Liver (tissue), 9 donors: ENCODE results near the gene LCT. TPM values are rescaled to one million over a fixed set of nuclear protein-coding genes. Genes with fewer than 3 reads are reported as not detected.
A peak's percentile ranks its signal among the peaks of the same experiment; 100 is the strongest.

Source experiments
- DNase-seq: peaks from one replicate; pipeline ENCODE4 v3.0.0-alpha.2; 2017; ENCODE audit warnings: low spot score
- H3K27ac ChIP-seq, 2 donors: one replicate each; pipeline ENCODE4 v1.7.0; 2013; ENCODE audit warnings: inconsistent platforms in 2 of 2, low read length in 2 of 2, control low read depth in 1 of 2, low read depth in 1 of 2, mild to moderate bottlenecking in 1 of 2
- H3K27me3 ChIP-seq, 4 donors: one replicate each; pipeline versions ENCODE4 v1.6.1 to v1.7.0; 2013; ENCODE audit warnings: low read length in 3 of 4, inconsistent platforms in 1 of 4, mild to moderate bottlenecking in 1 of 4, moderate library complexity in 1 of 4; ENCODE audit not compliant: control insufficient read depth in 4 of 4, insufficient read depth in 4 of 4
- H3K36me3 ChIP-seq, 4 donors: one replicate each; pipeline versions ENCODE4 v1.6.1 to v1.7.0; 2013; ENCODE audit warnings: low read length in 3 of 4, mild to moderate bottlenecking in 3 of 4, low read depth in 1 of 4, moderate library complexity in 1 of 4; ENCODE audit not compliant: control insufficient read depth in 4 of 4, insufficient read depth in 3 of 4
- H3K4me1 ChIP-seq, 4 donors: one replicate each; pipeline versions ENCODE4 v1.6.1 to v1.7.0; 2013; ENCODE audit warnings: low read length in 3 of 4, mild to moderate bottlenecking in 3 of 4, moderate library complexity in 1 of 4; ENCODE audit not compliant: control insufficient read depth in 4 of 4, insufficient read depth in 4 of 4
- H3K4me3 ChIP-seq, 3 donors: one replicate each; pipeline versions ENCODE4 v1.6.1 to v1.7.0; 2013; ENCODE audit warnings: low read length in 3 of 3, control low read depth in 1 of 3, low read depth in 1 of 3, mild to moderate bottlenecking in 1 of 3
- H3K9ac ChIP-seq, 2 donors: one replicate each; pipeline ENCODE4 v1.7.0; 2013; ENCODE audit warnings: low read length in 2 of 2, mild to moderate bottlenecking in 2 of 2, moderate library complexity in 2 of 2, control low read depth in 1 of 2, low read depth in 1 of 2
- H3K9me3 ChIP-seq, 4 donors: one replicate each; pipeline versions ENCODE4 v1.6.1 to v1.7.0; 2013; ENCODE audit warnings: low read length in 3 of 4; ENCODE audit not compliant: control insufficient read depth in 4 of 4
- EGR1 ChIP-seq, 2 donors: IDR thresholded peaks; 2 replicates each; pipeline ENCODE4 v1.6.1; 2016 to 2018; ENCODE audit warnings: antibody characterized with exemption in 2 of 2, low read depth in 2 of 2
- JUND ChIP-seq, 2 donors: IDR thresholded peaks; 2 replicates each; pipeline ENCODE4 v1.6.1; 2016; ENCODE audit warnings: antibody characterized with exemption in 2 of 2
- NR2F2 ChIP-seq: IDR thresholded peaks from 2 replicates; pipeline ENCODE4 v1.6.1; 2016; ENCODE audit warnings: antibody characterized with exemption
- RXRA ChIP-seq, 2 donors: IDR thresholded peaks; 2 replicates each; pipeline ENCODE4 v1.6.1; 2017 to 2018; ENCODE audit warnings: antibody characterized with exemption in 2 of 2, mild to moderate bottlenecking in 1 of 2
- TAF1 ChIP-seq: conservative IDR thresholded peaks from 2 replicates; pipeline ENCODE4 v1.6.1; 2016; ENCODE audit warnings: antibody characterized with exemption, mild to moderate bottlenecking
- YY1 ChIP-seq: IDR thresholded peaks from 2 replicates; pipeline ENCODE4 v1.6.1; 2016; ENCODE audit warnings: antibody characterized with exemption, mild to moderate bottlenecking
- WGBS: extraction: QIAGEN DNeasy Blood & Tissue Kit; methylation state at CpG from one replicate; pipeline ENCODE4 v1.1.7; 2013; 5-methylcytosine and 5-hydroxymethylcytosine counted together
- polyA plus RNA-seq, 2 donors: library from polyadenylated mRNA; stranded (reverse) in 1 of 2; unstranded in 1 of 2; fragments of 200-250 nt in 1 of 2; fragments of >200 nt in 1 of 2; fragmentation: Nextera tagmentation in 1 of 2; extraction: Ambion mirVana in 1 of 2; gene quantifications; one replicate each; pipeline versions ENCODE4 v1.2.1 to v1.2.3, GENCODE V29; 2013 to 2015
- total RNA-seq, 2 donors: library from RNA; depleted of rRNA; stranded (reverse); fragments of >200 nt; gene quantifications; one replicate each; pipeline ENCODE4 v1.2.3, GENCODE V29; 2014
- TF ChIP-seq, protein P1 (sequence below): IDR thresholded peaks from 2 replicates; pipeline ENCODE4 v1.6.1; 2016; ENCODE audit warnings: antibody characterized with exemption
- TF ChIP-seq, protein P2 (sequence below): fragments of 150-350 bp; IDR thresholded peaks from 2 replicates; pipeline ENCODE4 v1.5.1; 2017; ENCODE audit warnings: improper control_type of control experiment, low read depth, low read length; ENCODE audit not compliant: missing input control
- TF ChIP-seq, protein P3 (sequence below): IDR thresholded peaks from 2 replicates; pipeline ENCODE4 v1.6.1; 2016; ENCODE audit warnings: antibody characterized with exemption, mild to moderate bottlenecking
- TF ChIP-seq, protein P4 (sequence below): IDR thresholded peaks from 2 replicates; pipeline ENCODE4 v1.6.1; 2016; ENCODE audit warnings: antibody characterized with exemption
- TF ChIP-seq, protein P5 (sequence below): IDR thresholded peaks from 2 replicates; pipeline ENCODE4 v1.6.1; 2016; ENCODE audit warnings: antibody characterized with exemption
- donor health status: healthy.
- donor health status: healthy.
- donor health status: healthy.
- donor health status: healthy.
- donor health status: healthy.

The LCT gene
- total and polyA plus RNA-seq, 4 donors, result not detected

DNA sequence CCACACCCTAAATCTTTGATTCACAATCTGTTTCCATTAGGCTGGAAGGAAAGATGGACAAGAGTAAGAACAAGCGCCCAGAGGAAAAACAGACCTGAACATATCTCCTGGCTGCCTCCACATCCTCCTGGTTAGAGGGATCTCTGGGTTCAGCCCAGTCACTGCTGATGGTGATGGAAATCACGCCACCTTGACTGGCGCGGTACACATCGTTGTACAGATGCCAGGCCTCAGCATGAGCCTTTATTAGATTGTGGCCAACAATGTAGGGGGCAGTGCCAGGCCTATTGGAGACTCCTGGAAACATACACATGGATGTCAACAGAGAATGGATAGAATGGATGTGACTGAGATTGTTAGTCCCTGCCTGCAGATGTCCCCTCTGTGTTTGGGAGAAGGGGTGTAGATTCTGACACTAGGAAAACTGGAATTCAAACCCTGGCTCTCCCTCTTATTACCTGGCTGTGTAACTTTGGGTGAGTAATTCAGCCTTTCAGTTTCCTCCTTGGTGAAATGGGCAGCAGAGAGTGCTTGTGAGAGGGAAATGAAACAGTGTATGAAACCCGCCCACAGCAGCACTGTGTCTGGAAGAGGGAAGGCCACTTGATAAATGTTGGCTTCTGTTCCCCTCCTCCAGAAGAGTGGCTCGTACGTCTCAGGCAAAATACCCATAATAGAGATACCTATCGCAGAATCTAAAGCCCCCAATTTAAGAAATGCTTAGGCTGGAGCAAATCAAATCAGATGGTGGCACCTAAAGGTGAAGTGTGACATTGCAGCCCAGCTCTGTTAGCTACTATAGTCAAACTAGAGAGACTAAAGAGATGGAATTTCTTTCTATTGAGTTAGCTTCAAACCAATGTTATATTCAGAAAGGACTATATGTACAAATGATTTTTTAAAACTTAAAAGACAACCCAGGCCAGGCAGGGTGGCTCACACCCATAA lies 36.2 kb downstream of the LCT start:
- WGBS, result 86% methylated on average over 9 of the region's 9 CpGs
- TF ChIP-seq TAF1 (no peak), NR2F2 (no peak)
- TF ChIP-seq, protein P1, sequence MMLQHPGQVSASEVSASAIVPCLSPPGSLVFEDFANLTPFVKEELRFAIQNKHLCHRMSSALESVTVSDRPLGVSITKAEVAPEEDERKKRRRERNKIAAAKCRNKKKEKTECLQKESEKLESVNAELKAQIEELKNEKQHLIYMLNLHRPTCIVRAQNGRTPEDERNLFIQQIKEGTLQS, result no peak
- H3K36me3 ChIP-seq, result no peaks in the 10 kb centered on the region
- no peaks in the 10 kb centered on the region for H3K27me3 ChIP-seq
- peaks cover 0 to 5% (median 3%) of the 10 kb centered on the region in 4 donors for H3K9me3 ChIP-seq
- DNase-seq, result no peak
- H3K4me1 ChIP-seq, result no peaks in the 10 kb centered on the region
- H3K4me3 ChIP-seq, result no peak overlapping the region
- no peak overlapping the region for H3K27ac ChIP-seq
- H3K9ac ChIP-seq, result no peak overlapping the region

DNA sequence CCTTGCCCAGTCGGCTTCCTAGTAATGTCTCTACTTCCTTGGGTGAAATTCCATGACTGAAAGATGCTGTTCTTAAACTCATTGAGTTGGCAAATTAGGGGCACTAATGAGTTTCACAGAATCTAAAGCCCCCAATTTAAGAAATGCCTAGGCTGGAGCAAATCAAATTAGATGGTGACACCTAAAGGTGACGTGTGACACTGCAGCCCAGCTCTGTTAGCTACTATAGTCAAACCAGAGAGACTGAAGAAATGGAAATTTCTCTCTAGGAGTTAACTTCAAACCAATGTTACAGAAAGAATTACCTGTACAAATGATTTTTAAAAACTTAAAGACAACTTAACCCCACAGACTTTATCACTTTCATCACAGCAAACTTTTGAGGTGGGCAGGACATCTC lies 37.2 kb downstream of the LCT start:
- TF ChIP-seq JUND (IDR thresholded peaks at IDR 0.05), result no peak
- no peak for TF ChIP-seq EGR1 (IDR thresholded peaks at IDR 0.05; ENCODE audit: low read depth in 2 of 2)
- TF ChIP-seq NR2F2, result no peak
- TF ChIP-seq, protein P2, sequence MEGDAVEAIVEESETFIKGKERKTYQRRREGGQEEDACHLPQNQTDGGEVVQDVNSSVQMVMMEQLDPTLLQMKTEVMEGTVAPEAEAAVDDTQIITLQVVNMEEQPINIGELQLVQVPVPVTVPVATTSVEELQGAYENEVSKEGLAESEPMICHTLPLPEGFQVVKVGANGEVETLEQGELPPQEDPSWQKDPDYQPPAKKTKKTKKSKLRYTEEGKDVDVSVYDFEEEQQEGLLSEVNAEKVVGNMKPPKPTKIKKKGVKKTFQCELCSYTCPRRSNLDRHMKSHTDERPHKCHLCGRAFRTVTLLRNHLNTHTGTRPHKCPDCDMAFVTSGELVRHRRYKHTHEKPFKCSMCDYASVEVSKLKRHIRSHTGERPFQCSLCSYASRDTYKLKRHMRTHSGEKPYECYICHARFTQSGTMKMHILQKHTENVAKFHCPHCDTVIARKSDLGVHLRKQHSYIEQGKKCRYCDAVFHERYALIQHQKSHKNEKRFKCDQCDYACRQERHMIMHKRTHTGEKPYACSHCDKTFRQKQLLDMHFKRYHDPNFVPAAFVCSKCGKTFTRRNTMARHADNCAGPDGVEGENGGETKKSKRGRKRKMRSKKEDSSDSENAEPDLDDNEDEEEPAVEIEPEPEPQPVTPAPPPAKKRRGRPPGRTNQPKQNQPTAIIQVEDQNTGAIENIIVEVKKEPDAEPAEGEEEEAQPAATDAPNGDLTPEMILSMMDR, result no peak
- TF ChIP-seq, protein P3, sequence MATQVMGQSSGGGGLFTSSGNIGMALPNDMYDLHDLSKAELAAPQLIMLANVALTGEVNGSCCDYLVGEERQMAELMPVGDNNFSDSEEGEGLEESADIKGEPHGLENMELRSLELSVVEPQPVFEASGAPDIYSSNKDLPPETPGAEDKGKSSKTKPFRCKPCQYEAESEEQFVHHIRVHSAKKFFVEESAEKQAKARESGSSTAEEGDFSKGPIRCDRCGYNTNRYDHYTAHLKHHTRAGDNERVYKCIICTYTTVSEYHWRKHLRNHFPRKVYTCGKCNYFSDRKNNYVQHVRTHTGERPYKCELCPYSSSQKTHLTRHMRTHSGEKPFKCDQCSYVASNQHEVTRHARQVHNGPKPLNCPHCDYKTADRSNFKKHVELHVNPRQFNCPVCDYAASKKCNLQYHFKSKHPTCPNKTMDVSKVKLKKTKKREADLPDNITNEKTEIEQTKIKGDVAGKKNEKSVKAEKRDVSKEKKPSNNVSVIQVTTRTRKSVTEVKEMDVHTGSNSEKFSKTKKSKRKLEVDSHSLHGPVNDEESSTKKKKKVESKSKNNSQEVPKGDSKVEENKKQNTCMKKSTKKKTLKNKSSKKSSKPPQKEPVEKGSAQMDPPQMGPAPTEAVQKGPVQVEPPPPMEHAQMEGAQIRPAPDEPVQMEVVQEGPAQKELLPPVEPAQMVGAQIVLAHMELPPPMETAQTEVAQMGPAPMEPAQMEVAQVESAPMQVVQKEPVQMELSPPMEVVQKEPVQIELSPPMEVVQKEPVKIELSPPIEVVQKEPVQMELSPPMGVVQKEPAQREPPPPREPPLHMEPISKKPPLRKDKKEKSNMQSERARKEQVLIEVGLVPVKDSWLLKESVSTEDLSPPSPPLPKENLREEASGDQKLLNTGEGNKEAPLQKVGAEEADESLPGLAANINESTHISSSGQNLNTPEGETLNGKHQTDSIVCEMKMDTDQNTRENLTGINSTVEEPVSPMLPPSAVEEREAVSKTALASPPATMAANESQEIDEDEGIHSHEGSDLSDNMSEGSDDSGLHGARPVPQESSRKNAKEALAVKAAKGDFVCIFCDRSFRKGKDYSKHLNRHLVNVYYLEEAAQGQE, result no peak
- H3K4me3 ChIP-seq, result no peak overlapping the region
- H3K27me3 ChIP-seq, result no peaks in the 10 kb centered on the region
- H3K4me1 ChIP-seq, result no peaks in the 10 kb centered on the region
- no peak for DNase-seq
- WGBS, result 34% methylated on average over 2 of the region's 2 CpGs
- H3K9me3 ChIP-seq, result peaks cover 0 to 5% (median 3%) of the 10 kb centered on the region in 4 donors
- H3K9ac ChIP-seq, result no peak overlapping the region
- no peak overlapping the region for H3K27ac ChIP-seq
- no peaks in the 10 kb centered on the region for H3K36me3 ChIP-seq

DNA sequence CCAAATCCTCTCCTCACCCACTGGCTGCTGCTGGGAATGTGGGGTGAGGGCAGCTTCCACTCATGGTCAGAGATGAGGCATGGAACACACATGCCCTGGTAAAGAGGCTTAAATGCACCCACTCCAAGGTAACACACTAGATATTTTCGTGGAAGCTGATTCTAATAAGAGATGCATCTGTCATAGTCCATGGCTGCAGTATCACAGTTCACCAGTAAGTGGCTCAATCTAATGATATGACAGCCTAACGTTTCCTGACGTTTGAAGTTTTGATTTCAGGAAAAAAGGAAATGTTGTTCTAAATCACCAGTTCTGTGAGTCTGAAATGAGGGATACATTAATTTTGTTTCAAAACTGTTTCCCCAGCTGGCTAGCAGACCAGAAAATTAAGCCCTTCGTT lies 38.2 kb downstream of the LCT start:
- Histone ChIP-seq H3K9ac (no peak overlapping the region), H3K9me3 (peaks cover 0 to 5% (median 3%) of the 10 kb centered on the region in 4 donors), H3K27ac (no peak overlapping the region), H3K4me1 (no peaks in the 10 kb centered on the region), H3K27me3 (no peaks in the 10 kb centered on the region), H3K36me3 (no peaks in the 10 kb centered on the region), H3K4me3 (no peak overlapping the region)
- 53% methylated on average over 4 of the region's 4 CpGs for WGBS
- TF ChIP-seq EGR1 (IDR thresholded peaks at IDR 0.05; ENCODE audit: low read depth in 2 of 2), result no peak
- TF ChIP-seq RXRA (IDR thresholded peaks at IDR 0.05), result no peak
- TF ChIP-seq TAF1, result no peak
- TF ChIP-seq, protein P4, sequence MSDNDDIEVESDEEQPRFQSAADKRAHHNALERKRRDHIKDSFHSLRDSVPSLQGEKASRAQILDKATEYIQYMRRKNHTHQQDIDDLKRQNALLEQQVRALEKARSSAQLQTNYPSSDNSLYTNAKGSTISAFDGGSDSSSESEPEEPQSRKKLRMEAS, result no peak
- no peak for TF ChIP-seq YY1
- TF ChIP-seq, protein P5, sequence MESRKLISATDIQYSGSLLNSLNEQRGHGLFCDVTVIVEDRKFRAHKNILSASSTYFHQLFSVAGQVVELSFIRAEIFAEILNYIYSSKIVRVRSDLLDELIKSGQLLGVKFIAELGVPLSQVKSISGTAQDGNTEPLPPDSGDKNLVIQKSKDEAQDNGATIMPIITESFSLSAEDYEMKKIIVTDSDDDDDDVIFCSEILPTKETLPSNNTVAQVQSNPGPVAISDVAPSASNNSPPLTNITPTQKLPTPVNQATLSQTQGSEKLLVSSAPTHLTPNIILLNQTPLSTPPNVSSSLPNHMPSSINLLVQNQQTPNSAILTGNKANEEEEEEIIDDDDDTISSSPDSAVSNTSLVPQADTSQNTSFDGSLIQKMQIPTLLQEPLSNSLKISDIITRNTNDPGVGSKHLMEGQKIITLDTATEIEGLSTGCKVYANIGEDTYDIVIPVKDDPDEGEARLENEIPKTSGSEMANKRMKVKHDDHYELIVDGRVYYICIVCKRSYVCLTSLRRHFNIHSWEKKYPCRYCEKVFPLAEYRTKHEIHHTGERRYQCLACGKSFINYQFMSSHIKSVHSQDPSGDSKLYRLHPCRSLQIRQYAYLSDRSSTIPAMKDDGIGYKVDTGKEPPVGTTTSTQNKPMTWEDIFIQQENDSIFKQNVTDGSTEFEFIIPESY, result no peak
- TF ChIP-seq, protein P2, result peak; percentile 14
- no peak for DNase-seq
